SK-N-MC (cell line): ENCODE data around the gene WDR64.

Experiments
- DNase-seq: peaks from one replicate; pipeline ENCODE4 v3.0.0-alpha.2; 2011; ENCODE audit warnings: low read depth, low spot score
- H3K27ac ChIP-seq: fragments of 200-600 bp; sonication (generic); 2 replicates; pipeline ENCODE4 v1.5.1; 2016; ENCODE audit warnings: mixed run types
- H3K36me3 ChIP-seq: fragments of 200-600 bp; sonication (generic); 2 replicates; pipeline ENCODE4 v1.6.1; 2017; ENCODE audit warnings: antibody characterized with exemption, low read length, mixed read lengths; ENCODE audit not compliant: insufficient read depth
- H3K4me3 ChIP-seq: fragments of 200-600 bp; sonication (generic); 2 replicates; pipeline ENCODE4 v1.5.1; 2016
- H3K9ac ChIP-seq: fragments of 200-600 bp; sonication (generic); 2 replicates; pipeline ENCODE4 v1.8.0; 2017; ENCODE audit warnings: mixed run types, mixed read lengths; ENCODE audit not compliant: insufficient read length
- H3K9me3 ChIP-seq: fragments of 200-600 bp; sonication (generic); 2 replicates; pipeline ENCODE4 v1.6.1; 2017; ENCODE audit warnings: low read depth, mild to moderate bottlenecking, antibody characterized with exemption, low read length, moderate library complexity, mixed read lengths
- EZH2 ChIP-seq: fragments of 200-600 bp; sonication (generic); IDR thresholded peaks from one replicate; pipeline ENCODE4 v1.6.1; 2017; ENCODE audit warnings: antibody characterized with exemption
- FOXP2 ChIP-seq: optimal IDR thresholded peaks from 2 replicates; pipeline ENCODE3; 2011; ENCODE audit warnings: mild to moderate bottlenecking, moderate library complexity; ENCODE audit not compliant: insufficient read depth; ENCODE audit errors: extremely low read length, control extremely low read depth
- POLR2AphosphoS5 ChIP-seq: IDR thresholded peaks from 2 replicates; pipeline ENCODE4 v1.6.1; 2012; ENCODE audit warnings: mild to moderate bottlenecking, low read depth, low read length, borderline replicate concordance

The WDR64 gene

DNA sequence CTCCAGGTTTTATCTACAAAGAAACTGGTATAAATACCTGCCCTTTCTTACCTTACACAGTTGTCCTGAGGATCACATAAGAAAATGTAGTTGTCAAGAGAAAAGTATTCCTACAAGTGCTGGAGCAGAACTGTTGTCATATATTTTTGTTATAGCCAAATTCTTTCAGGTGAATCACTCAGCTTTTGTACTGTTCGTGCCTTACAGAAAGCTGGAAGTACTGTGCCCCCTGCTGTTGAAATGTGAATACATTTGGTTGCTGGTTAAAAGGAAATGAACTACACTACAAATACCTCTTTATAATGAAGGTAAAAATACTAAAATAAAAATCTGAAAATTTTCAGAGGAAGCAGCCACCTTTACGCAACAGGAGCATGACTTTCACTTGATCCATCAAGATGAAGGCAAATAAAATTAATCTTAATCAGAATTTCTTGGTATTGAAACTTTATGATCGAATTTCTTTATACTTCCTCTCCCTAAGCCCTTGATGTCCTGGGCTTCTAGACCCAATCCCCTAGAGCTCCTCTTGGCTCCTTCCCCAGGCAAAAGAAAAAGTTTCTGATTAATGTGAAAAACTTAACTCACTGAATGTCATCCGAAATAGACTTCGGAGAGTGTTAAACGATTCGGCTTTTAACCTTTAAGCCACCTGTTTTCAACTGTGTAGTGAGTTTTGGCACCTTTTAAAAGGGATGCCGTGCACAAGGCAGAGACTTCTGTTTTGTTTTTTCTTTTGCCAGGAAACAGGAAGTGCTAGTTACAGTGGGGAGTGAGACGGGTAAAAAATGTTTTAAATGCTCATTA lies 24.4 kb upstream of the WDR64 start:
- H3K4me3 ChIP-seq = no peak overlapping the region
- peak overlapping the region; percentile 15; the same call in 1 of the 2 replicates for H3K27ac ChIP-seq
- H3K9ac ChIP-seq = peak overlapping the region; percentile 30
- H3K36me3 ChIP-seq = peaks cover 16% of the 10 kb centered on the region
- no peaks in the 10 kb centered on the region for H3K9me3 ChIP-seq
- TF ChIP-seq POLR2AphosphoS5 (no peak), FOXP2 (no peak), EZH2 (no peak)
- DNase-seq = no peak

DNA sequence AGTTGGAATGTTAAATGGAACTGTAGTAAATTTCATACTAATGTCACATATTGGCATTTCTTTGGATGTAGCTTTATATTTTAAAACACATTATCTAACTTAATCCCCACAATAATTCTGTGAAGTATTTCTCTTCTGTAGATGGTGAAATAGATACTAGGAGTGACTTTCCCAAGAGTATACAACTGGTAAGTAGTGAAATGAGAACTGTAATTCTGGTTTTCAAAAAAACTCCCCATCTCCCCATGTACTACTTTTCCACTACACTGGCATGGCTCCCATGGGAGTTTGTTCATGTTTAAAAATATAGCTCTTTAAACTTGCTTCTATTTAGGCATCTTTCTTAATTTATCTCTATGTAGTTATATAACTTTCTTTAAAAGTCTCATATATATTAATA lies 22.1 kb upstream of the WDR64 start:
- Histone ChIP-seq H3K9ac (no peak overlapping the region), H3K9me3 (no peaks in the 10 kb centered on the region), H3K4me3 (no peak overlapping the region), H3K36me3 (peaks cover 36% of the 10 kb centered on the region), H3K27ac (peak overlapping the region; percentile 4; the same call in 1 of the 2 replicates)
- TF ChIP-seq EZH2 = no peak
- TF ChIP-seq FOXP2 = no peak
- TF ChIP-seq POLR2AphosphoS5 = no peak
- no peak for DNase-seq

DNA sequence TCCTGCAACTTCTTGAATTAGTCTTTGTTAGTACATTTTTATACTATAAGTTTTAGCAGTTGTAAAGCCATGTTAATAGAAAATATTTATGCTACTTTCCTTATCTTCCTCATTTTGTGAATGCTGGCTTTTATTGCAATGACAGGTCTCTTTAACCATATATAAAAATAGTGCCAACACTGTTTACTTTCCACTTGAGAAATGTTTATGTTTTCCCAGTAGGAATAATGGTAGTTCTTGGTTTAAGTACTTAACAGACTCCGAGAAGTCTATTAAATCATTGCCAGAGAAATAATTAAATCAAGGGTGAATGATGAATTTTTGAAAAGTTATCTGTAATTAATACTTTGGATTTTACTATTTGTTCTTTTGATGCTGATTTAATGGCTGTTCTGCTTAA lies 21.6 kb upstream of the WDR64 start:
- H3K9ac ChIP-seq = no peak overlapping the region
- H3K36me3 ChIP-seq = peaks cover 41% of the 10 kb centered on the region
- TF ChIP-seq EZH2 (no peak), FOXP2 (no peak), POLR2AphosphoS5 (no peak)
- H3K9me3 ChIP-seq = no peaks in the 10 kb centered on the region
- DNase-seq = no peak
- H3K4me3 ChIP-seq = peak overlapping the region; percentile 8; the same call in 1 of the 2 replicates
- peak overlapping the region; percentile 4; the same call in 1 of the 2 replicates for H3K27ac ChIP-seq

DNA sequence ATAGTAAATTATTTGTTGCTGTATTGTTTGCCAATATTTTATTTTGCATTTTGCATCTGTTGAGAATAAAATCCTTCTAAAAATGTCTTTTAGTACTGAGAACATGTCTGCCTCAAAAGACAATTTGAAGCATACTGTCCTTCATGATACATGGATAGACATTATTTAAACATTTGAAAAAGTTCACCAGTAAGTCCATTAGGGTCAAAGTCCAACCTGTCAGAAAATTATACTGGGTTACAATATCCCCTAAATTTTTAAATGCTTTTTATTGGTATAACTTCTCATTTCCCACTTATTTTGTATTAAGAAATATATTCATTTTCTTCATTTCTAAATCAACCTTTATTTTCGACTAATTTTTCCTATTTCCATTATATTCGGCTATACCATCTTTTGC lies 21.2 kb upstream of the WDR64 start:
- DNase-seq = no peak
- TF ChIP-seq POLR2AphosphoS5 (no peak), EZH2 (no peak), FOXP2 (no peak)
- Histone ChIP-seq H3K9ac (no peak overlapping the region), H3K4me3 (no peak overlapping the region), H3K27ac (no peak overlapping the region), H3K36me3 (peaks cover 45% of the 10 kb centered on the region), H3K9me3 (no peaks in the 10 kb centered on the region)

DNA sequence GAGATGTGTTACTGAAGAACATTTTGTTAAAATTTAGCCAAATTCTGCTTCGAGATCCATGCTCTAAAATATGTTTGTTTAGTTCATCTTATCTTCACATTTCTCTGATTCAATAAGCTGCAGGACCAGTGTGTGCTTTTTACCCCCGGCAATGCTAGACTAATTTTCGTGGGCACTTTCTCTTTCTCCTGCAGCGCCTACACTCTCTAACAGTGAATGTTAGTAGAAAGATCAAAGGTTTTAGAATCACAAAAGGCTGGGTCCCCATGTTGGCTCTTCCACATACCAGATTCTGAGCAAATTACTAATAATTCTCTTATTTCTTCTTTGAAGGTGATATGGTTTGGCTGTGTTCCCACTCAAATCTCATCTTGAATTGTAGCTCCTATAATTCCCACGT lies 20.4 kb upstream of the WDR64 start:
- peaks cover 52% of the 10 kb centered on the region for H3K36me3 ChIP-seq

DNA sequence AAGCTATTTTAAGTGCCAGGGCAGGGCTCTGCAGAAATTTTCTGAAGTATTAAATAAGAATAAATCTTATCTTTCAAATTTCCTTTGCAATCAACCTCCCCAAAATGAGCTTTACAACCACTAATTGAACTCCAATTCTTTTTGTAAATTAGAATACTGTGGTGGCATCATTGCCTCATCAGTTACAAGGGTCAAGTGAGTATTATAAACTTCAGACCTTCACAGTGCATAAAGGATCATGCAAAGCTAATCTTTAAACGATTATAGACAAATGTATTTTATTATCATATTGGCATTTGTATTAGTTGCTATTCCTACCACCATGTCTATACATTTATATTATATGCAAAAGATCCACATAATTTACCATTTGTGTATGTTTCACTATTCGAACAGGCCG lies 19.1 kb upstream of the WDR64 start:
- Histone ChIP-seq H3K27ac (no peak overlapping the region), H3K4me3 (no peak overlapping the region), H3K9ac (no peak overlapping the region), H3K36me3 (peaks cover 55% of the 10 kb centered on the region), H3K9me3 (no peaks in the 10 kb centered on the region)
- TF ChIP-seq FOXP2 = no peak
- no peak for TF ChIP-seq POLR2AphosphoS5
- TF ChIP-seq EZH2 = no peak
- no peak for DNase-seq

More for the DNA sequence above, 20.4 kb upstream of the WDR64 start:
- Histone ChIP-seq H3K9me3 (no peaks in the 10 kb centered on the region), H3K4me3 (no peak overlapping the region), H3K27ac (no peak overlapping the region), H3K9ac (no peak overlapping the region)
- no peak for DNase-seq
- no peak for TF ChIP-seq EZH2
- TF ChIP-seq POLR2AphosphoS5 = no peak
- TF ChIP-seq FOXP2 = no peak

DNA sequence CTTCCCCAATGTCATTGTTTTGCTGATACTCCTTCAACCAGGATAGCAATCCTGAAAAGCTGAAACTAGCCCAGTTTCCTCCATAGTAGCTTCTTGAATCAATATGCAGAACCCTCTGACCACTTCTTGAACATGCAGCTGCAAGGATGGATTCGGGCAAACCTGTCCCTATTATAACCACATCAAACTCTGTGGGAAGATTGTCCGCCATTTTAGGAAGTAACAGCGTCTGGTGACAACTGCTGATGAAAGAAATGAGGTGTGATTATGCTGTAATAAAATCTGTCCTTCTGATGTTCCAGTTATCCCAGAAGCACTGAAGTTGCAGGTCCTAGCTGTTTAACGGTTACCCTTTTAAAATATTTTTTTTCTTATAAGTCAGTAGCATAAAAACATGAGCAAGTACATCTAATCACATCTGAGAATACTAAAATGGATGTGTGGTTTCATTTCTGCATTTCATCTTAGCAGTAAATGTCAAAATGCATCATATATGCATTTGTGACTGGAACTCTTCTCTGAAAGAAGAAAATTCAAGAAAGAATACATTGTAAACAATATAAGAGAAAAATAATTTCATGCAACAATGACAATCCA lies 16.4 kb upstream of the WDR64 start:
- TF ChIP-seq FOXP2 (no peak), EZH2 (no peak), POLR2AphosphoS5 (no peak)
- Histone ChIP-seq H3K36me3 (peaks cover 51% of the 10 kb centered on the region), H3K4me3 (no peak overlapping the region), H3K9me3 (no peaks in the 10 kb centered on the region), H3K9ac (no peak overlapping the region), H3K27ac (no peak overlapping the region)
- DNase-seq = no peak

DNA sequence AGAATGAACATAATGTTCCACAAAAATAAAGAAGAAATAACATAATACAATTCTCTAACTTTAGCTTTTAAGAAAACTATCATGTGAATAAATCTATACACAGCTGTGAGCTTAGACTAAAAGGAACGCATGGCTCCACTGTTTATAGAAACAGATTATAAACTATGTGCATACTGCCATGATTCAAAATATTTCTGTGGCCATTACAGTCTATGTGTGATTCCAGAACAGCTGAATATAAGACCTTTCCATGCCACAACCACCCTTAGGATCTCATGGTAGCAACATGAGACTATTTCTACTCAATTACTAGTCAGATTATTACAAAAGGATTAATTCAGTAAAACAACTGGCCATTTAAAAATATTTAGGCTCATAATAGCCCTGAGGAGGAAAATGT lies 15.8 kb upstream of the WDR64 start:
- peaks cover 51% of the 10 kb centered on the region for H3K36me3 ChIP-seq
- TF ChIP-seq POLR2AphosphoS5 (no peak), FOXP2 (no peak), EZH2 (no peak)
- no peak overlapping the region for H3K9ac ChIP-seq
- H3K9me3 ChIP-seq = no peaks in the 10 kb centered on the region
- no peak overlapping the region for H3K4me3 ChIP-seq
- DNase-seq = no peak
- H3K27ac ChIP-seq = no peak overlapping the region
